Endothelial cell of umbilical vein (primary cell): ENCODE measurements around the gene MYRIP. TPM values are rescaled to one million over a fixed set of nuclear protein-coding genes. Genes with fewer than 3 reads are reported as not detected.

Experiments used
- BruUV-seq: library from RNA; stranded (reverse); fragments of 400-500 nt; replicated peaks from 2 replicates; lab custom pipeline; 2021; lab: Mats Ljungman, UMichigan
- CTCF ChIA-PET: fragments of 300-600, 350-600 bp; sonication (Branson Sonifier 250); formaldehyde crosslinking; loops from one replicate; lab custom pipeline; 2021; ENCODE audit warnings: antibody characterized with exemption, inconsistent platforms; lab: Charles Lee
- POLR2A ChIA-PET: fragments of 300-600, 350-600 bp; sonication (Branson Sonifier 250); formaldehyde crosslinking; loops from one replicate; lab custom pipeline; 2021; ENCODE audit warnings: antibody characterized with exemption, inconsistent platforms; lab: Charles Lee
- DNase-seq: peaks from one replicate; pipeline ENCODE4 v3.0.0-alpha.2; 2011; ENCODE audit warnings: low read depth, low spot score
- FAIRE-seq: peaks from 2 replicates; lab custom pipeline; 2011; peaks lifted over from hg19 to GRCh38; lab: Jason Lieb, UNC
- H2AFZ ChIP-seq: 2 replicates; pipeline ENCODE4 v1.6.0; 2012; ENCODE audit warnings: low read depth, low read length, control low read depth, inconsistent platforms
- H3K27ac ChIP-seq: 2 replicates; pipeline ENCODE4 v1.5.1; 2011; ENCODE audit warnings: low read depth, mild to moderate bottlenecking, control low read depth, low read length, moderate library complexity; ENCODE audit not compliant: insufficient read depth
- H3K27me3 ChIP-seq, 2 experiments: 2 replicates each; pipeline versions ENCODE4 v1.6.0 to v1.6.1; 2011; ENCODE audit warnings: low read length in 2 of 2, mixed read lengths in 1 of 2; ENCODE audit not compliant: control insufficient read depth in 2 of 2, insufficient read depth in 2 of 2
- H3K36me3 ChIP-seq, 2 experiments: 2 replicates in 1 of 2; 3 replicates in 1 of 2; pipeline ENCODE4 v1.5.1; 2011; ENCODE audit warnings: low read length in 2 of 2, mild to moderate bottlenecking in 1 of 2, moderate library complexity in 1 of 2; ENCODE audit not compliant: control insufficient read depth in 2 of 2, insufficient read depth in 2 of 2; ENCODE audit errors: extremely low read depth in 1 of 2
- H3K4me1 ChIP-seq: 3 replicates; pipeline ENCODE4 v1.5.1; 2011; ENCODE audit warnings: mild to moderate bottlenecking, low read length; ENCODE audit not compliant: control insufficient read depth, insufficient read depth; ENCODE audit errors: extremely low read depth
- H3K4me2 ChIP-seq: 2 replicates; pipeline ENCODE4 v1.6.1; 2011; ENCODE audit warnings: low read length, control low read depth, mixed read lengths; ENCODE audit not compliant: insufficient read depth
- H3K4me3 ChIP-seq, 3 experiments: fragments of 200-600 bp in 1 of 3; sonication (generic), shearing (Covaris generic) in 1 of 3; replicated peaks in 1 of 3; 2 replicates each; pipeline ENCODE4 v1.5.1; 2011 to 2016; ENCODE audit warnings: control low read depth in 3 of 3, low read length in 3 of 3, mild to moderate bottlenecking in 2 of 3, inconsistent platforms in 1 of 3, low read depth in 1 of 3, moderate library complexity in 1 of 3; ENCODE audit not compliant: insufficient read depth in 1 of 3
- H3K79me2 ChIP-seq: 2 replicates; pipeline ENCODE4 v1.6.0; 2012; ENCODE audit warnings: low read length, inconsistent platforms; ENCODE audit not compliant: control insufficient read depth, insufficient read depth
- H3K9ac ChIP-seq: replicated peaks from 2 replicates; pipeline ENCODE3; 2011; ENCODE audit warnings: low read length, control low read depth; ENCODE audit not compliant: insufficient read depth; ENCODE audit errors: extremely low read depth
- H3K9me1 ChIP-seq: replicated peaks from 3 replicates; pipeline ENCODE4 v1.6.0; 2011; ENCODE audit warnings: mild to moderate bottlenecking, low read length; ENCODE audit not compliant: control insufficient read depth, insufficient read depth; ENCODE audit errors: extremely low read depth
- H3K9me3 ChIP-seq: replicated peaks from 2 replicates; pipeline ENCODE4 v1.5.1; 2012; ENCODE audit warnings: low read length, inconsistent platforms; ENCODE audit not compliant: control insufficient read depth, insufficient read depth
- H4K20me1 ChIP-seq: replicated peaks from 2 replicates; pipeline ENCODE3; 2011; ENCODE audit warnings: mild to moderate bottlenecking, low read length; ENCODE audit not compliant: control insufficient read depth, insufficient read depth; ENCODE audit errors: extremely low read depth
- EZH2 ChIP-seq: IDR thresholded peaks from 2 replicates; pipeline ENCODE4 v1.6.1; 2012; ENCODE audit warnings: borderline replicate concordance, low read depth, mild to moderate bottlenecking, moderate library complexity, low read length, inconsistent platforms; ENCODE audit not compliant: severe bottlenecking
- FOS ChIP-seq: IDR thresholded peaks from 2 replicates; pipeline ENCODE4 v1.6.1; 2011; ENCODE audit warnings: mild to moderate bottlenecking, low read length, moderate library complexity, borderline replicate concordance; ENCODE audit not compliant: insufficient read depth
- GATA2 ChIP-seq: IDR thresholded peaks from 2 replicates; pipeline ENCODE4 v1.7.0; 2011; ENCODE audit warnings: low read depth, mild to moderate bottlenecking, moderate library complexity, mixed read lengths, low read length; ENCODE audit not compliant: insufficient read length, insufficient read depth
- JUN ChIP-seq: IDR thresholded peaks from 2 replicates; pipeline ENCODE4 v1.6.1; 2011; ENCODE audit warnings: borderline replicate concordance, low read depth; ENCODE audit not compliant: insufficient read length, insufficient read depth
- MYC ChIP-seq: IDR thresholded peaks from one replicate; pipeline ENCODE4 v1.6.1; 2011; ENCODE audit warnings: mild to moderate bottlenecking, low read depth, low read length
- POLR2A ChIP-seq: IDR thresholded peaks from 2 replicates; pipeline ENCODE4 v1.6.1; 2012; ENCODE audit warnings: low read depth, mild to moderate bottlenecking, control low read depth, low read length
- POLR2AphosphoS5 ChIP-seq: IDR thresholded peaks from 2 replicates; pipeline ENCODE4 v1.6.1; 2012; ENCODE audit warnings: low read depth, mild to moderate bottlenecking, control low read depth, low read length, moderate library complexity; ENCODE audit not compliant: insufficient read depth
- dilution Hi-C: fragments of 300-500 bp; cut with MboI; formaldehyde crosslinking; loops from one replicate; pipeline ENCODE4 v1.15.0; 2019; ENCODE audit warnings: low sequenced_read_pairs; ENCODE audit not compliant: extremely low pct_ligation_motif_present
- intact Hi-C: fragments of 100-400 bp; cut with micrococcal nuclease; formaldehyde crosslinking; loops from one replicate; pipeline ENCODE4 v1.10.0; 2022
- polyA plus RNA-seq, 4 experiments: library from polyadenylated mRNA; depleted of rRNA in 3 of 4; stranded (reverse) in 3 of 4; unstranded in 1 of 4; fragments of >200 nt; gene quantifications; 2 replicates each; pipeline versions ENCODE4 v1.2.1 to v1.2.3, GENCODE V29; 2011 to 2012; ENCODE audit warnings: missing spikeins in 1 of 4
- total RNA-seq: library from RNA; stranded (reverse); gene quantifications from 2 replicates; pipeline ENCODE4 v1.2.3, GENCODE V29; 2021
- TF ChIP-seq, protein P1 (sequence below), 2 donors: IDR thresholded peaks; 1 replicate in 1 of 2; 2 replicates in 1 of 2; pipeline ENCODE4 v1.5.1; 2011; ENCODE audit warnings: low read length in 2 of 2, mild to moderate bottlenecking in 2 of 2, moderate library complexity in 2 of 2, control low read depth in 1 of 2, inconsistent platforms in 1 of 2, low read depth in 1 of 2; ENCODE audit not compliant: insufficient read depth in 1 of 2; ENCODE audit errors: extremely low read depth in 1 of 2
- TF ChIP-seq, protein P2 (sequence below): IDR thresholded peaks from 2 replicates; pipeline ENCODE4 v1.6.1; 2011; ENCODE audit not compliant: insufficient read depth, insufficient read length

Gene MYRIP
- total and polyA plus RNA-seq, 2 donors (not counting 3 experiments of a cell fraction or from before 2014, with no cell fraction given) = 6.7 to 11.9 TPM

DNA sequence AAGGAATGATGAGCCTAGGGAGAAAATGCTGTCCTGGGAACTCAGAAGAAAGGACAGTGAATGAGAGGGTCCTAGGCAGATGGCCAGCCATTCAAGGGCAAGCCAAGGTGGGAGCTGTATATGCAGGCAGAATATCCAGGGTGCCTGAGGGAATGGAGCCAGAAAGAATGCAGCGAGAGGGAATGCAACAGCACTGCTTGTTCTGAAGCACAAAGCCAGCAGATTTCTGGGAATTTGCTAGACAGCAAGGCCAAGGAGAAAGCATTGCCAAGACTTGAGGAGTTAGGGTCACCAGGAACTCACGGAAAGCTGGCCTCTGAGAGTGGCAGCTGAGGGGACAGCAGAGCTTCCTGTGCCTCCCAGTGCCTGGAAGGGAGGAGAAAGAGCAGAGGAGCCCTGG lies 200.6 kb downstream of the MYRIP start:
- no peak overlapping the region for H3K9ac ChIP-seq
- no peak overlapping the region for H3K27ac ChIP-seq
- DNase-seq (no peak), FAIRE-seq (no peak)
- H3K9me1 ChIP-seq = no peaks in the 10 kb centered on the region
- H3K4me3 ChIP-seq = no peak overlapping the region
- dilution Hi-C loops (no loop called here), intact Hi-C loops (loop anchor here (10.0 kb wide), 1 partner anchor 445 kb away; no protein-coding TSS in a partner anchor)
- TF ChIP-seq, protein P1, sequence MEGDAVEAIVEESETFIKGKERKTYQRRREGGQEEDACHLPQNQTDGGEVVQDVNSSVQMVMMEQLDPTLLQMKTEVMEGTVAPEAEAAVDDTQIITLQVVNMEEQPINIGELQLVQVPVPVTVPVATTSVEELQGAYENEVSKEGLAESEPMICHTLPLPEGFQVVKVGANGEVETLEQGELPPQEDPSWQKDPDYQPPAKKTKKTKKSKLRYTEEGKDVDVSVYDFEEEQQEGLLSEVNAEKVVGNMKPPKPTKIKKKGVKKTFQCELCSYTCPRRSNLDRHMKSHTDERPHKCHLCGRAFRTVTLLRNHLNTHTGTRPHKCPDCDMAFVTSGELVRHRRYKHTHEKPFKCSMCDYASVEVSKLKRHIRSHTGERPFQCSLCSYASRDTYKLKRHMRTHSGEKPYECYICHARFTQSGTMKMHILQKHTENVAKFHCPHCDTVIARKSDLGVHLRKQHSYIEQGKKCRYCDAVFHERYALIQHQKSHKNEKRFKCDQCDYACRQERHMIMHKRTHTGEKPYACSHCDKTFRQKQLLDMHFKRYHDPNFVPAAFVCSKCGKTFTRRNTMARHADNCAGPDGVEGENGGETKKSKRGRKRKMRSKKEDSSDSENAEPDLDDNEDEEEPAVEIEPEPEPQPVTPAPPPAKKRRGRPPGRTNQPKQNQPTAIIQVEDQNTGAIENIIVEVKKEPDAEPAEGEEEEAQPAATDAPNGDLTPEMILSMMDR (IDR thresholded peaks at IDR 0.05; ENCODE audit: extremely low read depth in 1 of 2, insufficient read depth in 1 of 2, low read depth in 1 of 2, low read length in 2 of 2) = no peak
- TF ChIP-seq POLR2AphosphoS5 (no peak), MYC (no peak), JUN (no peak), GATA2 (no peak), EZH2 (no peak), FOS (no peak), POLR2A (no peak)
- TF ChIP-seq, protein P2, sequence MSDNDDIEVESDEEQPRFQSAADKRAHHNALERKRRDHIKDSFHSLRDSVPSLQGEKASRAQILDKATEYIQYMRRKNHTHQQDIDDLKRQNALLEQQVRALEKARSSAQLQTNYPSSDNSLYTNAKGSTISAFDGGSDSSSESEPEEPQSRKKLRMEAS = no peak
- no peak overlapping the region for H3K4me2 ChIP-seq
- BruUV-seq = no TSS peak
- no peaks in the 10 kb centered on the region for H3K4me1 ChIP-seq
- no peaks in the 10 kb centered on the region for H3K9me3 ChIP-seq
- POLR2A ChIA-PET = no interaction called here
- H2AFZ ChIP-seq = no peak overlapping the region
- H3K27me3 ChIP-seq = no peaks in the 10 kb centered on the region
- H3K36me3 ChIP-seq = no peaks in the 10 kb centered on the region
- H4K20me1 ChIP-seq = no peaks in the 10 kb centered on the region
- no peaks in the 10 kb centered on the region for H3K79me2 ChIP-seq
- CTCF ChIA-PET = no interaction called here
